ENCODE data around the gene GPR32. TPM values are rescaled to one million over a fixed set of nuclear protein-coding genes. Genes with fewer than 3 reads are reported as not detected.

Gene GPR32
- total and polyA plus RNA-seq, 2 experiments from 2014 or later = not detected

DNA sequence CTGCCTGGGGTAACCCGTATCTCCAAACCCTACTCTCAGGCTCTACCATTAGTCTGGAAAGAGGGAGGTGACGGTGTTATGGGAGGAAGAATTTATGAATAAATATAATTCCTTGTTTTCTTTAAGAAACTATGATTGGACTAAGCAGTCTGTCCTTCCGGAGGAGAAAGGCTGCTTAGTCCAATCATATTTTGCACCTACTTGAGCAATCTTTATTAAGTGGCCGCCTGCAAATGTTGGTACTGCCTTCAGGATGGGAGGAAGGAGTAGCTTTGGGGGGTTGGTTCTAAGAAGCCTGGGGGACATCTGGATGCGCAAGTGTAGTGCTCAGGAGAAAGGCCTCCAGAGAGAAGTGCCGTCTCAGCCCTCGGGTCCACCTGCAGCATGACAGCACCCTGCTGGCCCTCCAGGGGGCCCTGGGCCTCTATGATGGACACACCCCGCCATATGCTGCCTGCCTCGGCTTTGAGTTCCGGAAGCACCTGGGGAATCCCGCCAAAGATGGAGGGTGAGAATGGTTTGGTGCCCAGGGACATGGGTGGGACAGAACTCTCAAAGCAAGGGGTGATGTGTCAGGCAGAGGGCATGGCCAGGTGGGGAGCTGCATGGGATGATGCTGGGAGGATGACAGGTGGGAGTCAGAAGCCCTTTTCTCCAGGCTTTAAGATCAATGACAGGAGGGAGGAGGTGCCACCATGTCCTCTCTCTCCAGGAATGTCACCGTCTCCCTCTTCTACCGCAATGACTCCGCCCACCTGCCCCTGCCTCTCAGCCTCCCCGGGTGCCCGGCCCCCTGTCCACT lies 24.0 kb downstream of the GPR32 start:
- H3K79me2 ChIP-seq (ENCODE audit: insufficient read depth) = no peaks in the 10 kb centered on the region
- H3K9me3 ChIP-seq (ENCODE audit: low read depth) = no peaks in the 10 kb centered on the region
- H3K9ac ChIP-seq = no peak overlapping the region
- in situ Hi-C loops (cut with MboI) = loop anchor here (25.0 kb wide), 1 partner anchor 432 kb away; the partner anchor contains the start of gene NAPSA
- no peaks in the 10 kb centered on the region for H3K27me3 ChIP-seq (replicated peaks; ENCODE audit: insufficient read depth)
- H3F3A ChIP-seq (ENCODE audit: insufficient read depth) = no peaks in the 10 kb centered on the region
- H3K27ac ChIP-seq = no peak overlapping the region
- H4K20me1 ChIP-seq (ENCODE audit: insufficient read depth) = no peaks in the 10 kb centered on the region
- TF ChIP-seq EZH2 (IDR thresholded peaks at IDR 0.05; ENCODE audit: insufficient read depth, poor library complexity, severe bottlenecking) = no peak
- no peak for TF ChIP-seq EZH2phosphoT487 (IDR thresholded peaks at IDR 0.05; ENCODE audit: insufficient read depth, low read depth)
- WGBS, 2 experiments (ENCODE audit: low coverage in 1 of 2, low lambda C conversion rate in 2 of 2, missing lambda C conversion rate in 2 of 2) = 9 to 15% methylated on average over 12 to 16 of the region's 16 CpGs
- H3K9me2 ChIP-seq (ENCODE audit: insufficient read depth) = no peaks in the 10 kb centered on the region
- H3K4me2 ChIP-seq (ENCODE audit: unreplicated experiment) = no peak overlapping the region
- peak; percentile 22 for DNase-seq
- no peak overlapping the region for H3K4me3 ChIP-seq
- no peaks in the 10 kb centered on the region; the same call in 1 of the 2 replicates for H3K36me3 ChIP-seq (ENCODE audit: low read depth)
- no peaks in the 10 kb centered on the region for H3K4me1 ChIP-seq (ENCODE audit: insufficient read depth)
- H2AFZ ChIP-seq = no peak overlapping the region

DNA sequence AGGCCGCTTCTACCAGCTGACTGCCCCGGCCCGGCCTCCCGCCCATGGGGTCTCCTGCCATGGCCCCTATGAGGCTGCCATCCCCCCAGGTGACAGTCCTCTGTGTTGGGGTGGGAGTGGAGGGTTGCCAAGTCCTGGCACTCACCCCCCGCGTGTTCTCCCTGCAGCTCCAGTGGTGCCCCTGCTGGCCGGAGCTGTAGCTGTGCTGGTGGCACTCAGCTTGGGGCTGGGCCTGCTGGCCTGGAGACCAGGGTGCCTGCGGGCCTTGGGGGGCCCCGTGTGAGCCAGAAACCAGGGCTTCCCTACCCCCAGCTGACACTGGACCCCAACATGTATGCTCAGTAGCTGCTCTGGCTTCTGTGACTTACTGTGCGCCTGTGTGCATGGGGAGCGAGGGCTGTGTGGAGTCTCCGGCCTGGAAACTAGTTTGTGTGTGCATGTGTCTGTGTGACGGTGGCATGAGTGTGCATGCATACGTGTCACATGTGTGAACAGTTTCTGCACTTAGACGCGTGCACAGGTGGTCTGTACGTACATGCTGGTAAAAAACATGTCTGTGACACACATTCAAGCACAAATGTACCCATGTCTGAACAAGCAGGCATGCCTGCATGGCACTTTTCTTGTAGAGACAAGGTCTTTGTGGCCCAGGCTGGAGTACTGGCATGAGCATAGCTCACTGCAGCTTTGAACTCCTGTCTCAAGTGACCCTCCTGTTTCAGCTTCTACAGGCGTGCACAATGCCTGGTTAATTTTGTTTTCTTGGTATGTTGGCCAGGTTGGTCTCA lies 24.8 kb downstream of the GPR32 start:
- Histone ChIP-seq H3K9me3 (ENCODE audit: low read depth) (no peaks in the 10 kb centered on the region), H3K4me2 (ENCODE audit: unreplicated experiment) (no peak overlapping the region), H3F3A (ENCODE audit: insufficient read depth) (no peaks in the 10 kb centered on the region), H3K4me1 (ENCODE audit: insufficient read depth) (no peaks in the 10 kb centered on the region), H3K27ac (no peak overlapping the region), H3K9ac (no peak overlapping the region), H3K4me3 (no peak overlapping the region), H3K9me2 (ENCODE audit: insufficient read depth) (no peaks in the 10 kb centered on the region), H3K27me3 (replicated peaks; ENCODE audit: insufficient read depth) (no peaks in the 10 kb centered on the region), H4K20me1 (ENCODE audit: insufficient read depth) (no peaks in the 10 kb centered on the region), H2AFZ (no peak overlapping the region), H3K36me3 (ENCODE audit: low read depth) (no peaks in the 10 kb centered on the region; the same call in 1 of the 2 replicates), H3K79me2 (ENCODE audit: insufficient read depth) (peaks cover 7% of the 10 kb centered on the region; the same call in 1 of the 2 replicates)
- TF ChIP-seq EZH2phosphoT487 (IDR thresholded peaks at IDR 0.05; ENCODE audit: insufficient read depth, low read depth) (no peak), EZH2 (IDR thresholded peaks at IDR 0.05; ENCODE audit: insufficient read depth, poor library complexity, severe bottlenecking) (no peak)
- WGBS, 2 experiments (ENCODE audit: low coverage in 1 of 2, low lambda C conversion rate in 2 of 2, missing lambda C conversion rate in 2 of 2) = 35 to 36% methylated on average over 15 to 16 of the region's 18 CpGs
- peak; percentile 34 for DNase-seq
- in situ Hi-C loops (cut with MboI) = loop anchor here (25.0 kb wide), 1 partner anchor 433 kb away; the partner anchor contains the start of gene NAPSA

DNA sequence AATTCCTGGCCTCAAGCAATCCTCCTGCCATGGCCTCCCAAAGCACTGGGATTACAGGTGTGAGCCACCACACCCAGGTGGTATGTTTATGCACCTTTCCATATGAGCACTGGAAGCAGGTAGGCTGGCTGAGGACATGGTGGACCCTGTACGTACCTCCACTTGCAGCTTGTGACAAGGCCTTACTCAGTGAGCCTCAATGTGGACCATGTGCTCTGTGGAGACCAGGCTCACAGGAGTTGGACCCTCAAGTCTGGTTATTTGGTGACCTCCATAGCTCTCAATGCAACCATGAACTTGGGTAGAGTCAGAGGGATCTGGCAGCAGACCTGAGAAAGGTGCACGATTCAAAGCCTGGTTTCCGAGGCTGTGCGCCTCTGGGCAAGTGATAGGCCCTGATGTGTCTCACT lies 25.4 kb downstream of the GPR32 start:
- H2AFZ ChIP-seq = no peak overlapping the region
- no peak overlapping the region for H3K4me2 ChIP-seq (ENCODE audit: unreplicated experiment)
- no peaks in the 10 kb centered on the region for H4K20me1 ChIP-seq (ENCODE audit: insufficient read depth)
- WGBS, 2 experiments (ENCODE audit: low coverage in 1 of 2, low lambda C conversion rate in 2 of 2, missing lambda C conversion rate in 2 of 2) = 73 to 74% methylated on average over 4 of the region's 4 CpGs
- no peak for DNase-seq
- H3K4me3 ChIP-seq = no peak overlapping the region
- TF ChIP-seq EZH2phosphoT487 (IDR thresholded peaks at IDR 0.05; ENCODE audit: insufficient read depth, low read depth) = no peak
- no peak for TF ChIP-seq EZH2 (IDR thresholded peaks at IDR 0.05; ENCODE audit: insufficient read depth, poor library complexity, severe bottlenecking)
- H3K9me2 ChIP-seq (ENCODE audit: insufficient read depth) = no peaks in the 10 kb centered on the region
- H3K9ac ChIP-seq = no peak overlapping the region
- no peak overlapping the region for H3K27ac ChIP-seq
- in situ Hi-C loops (cut with MboI) = loop anchor here (25.0 kb wide), 1 partner anchor 433 kb away; the partner anchor contains the start of gene NAPSA
- H3K79me2 ChIP-seq (ENCODE audit: insufficient read depth) = peaks cover 9% of the 10 kb centered on the region; the same call in 1 of the 2 replicates
- no peaks in the 10 kb centered on the region for H3K27me3 ChIP-seq (replicated peaks; ENCODE audit: insufficient read depth)
- H3K4me1 ChIP-seq (ENCODE audit: insufficient read depth) = no peaks in the 10 kb centered on the region
- no peaks in the 10 kb centered on the region; the same call in 1 of the 2 replicates for H3K36me3 ChIP-seq (ENCODE audit: low read depth)
- no peaks in the 10 kb centered on the region for H3K9me3 ChIP-seq (ENCODE audit: low read depth)
- no peaks in the 10 kb centered on the region for H3F3A ChIP-seq (ENCODE audit: insufficient read depth)

DNA sequence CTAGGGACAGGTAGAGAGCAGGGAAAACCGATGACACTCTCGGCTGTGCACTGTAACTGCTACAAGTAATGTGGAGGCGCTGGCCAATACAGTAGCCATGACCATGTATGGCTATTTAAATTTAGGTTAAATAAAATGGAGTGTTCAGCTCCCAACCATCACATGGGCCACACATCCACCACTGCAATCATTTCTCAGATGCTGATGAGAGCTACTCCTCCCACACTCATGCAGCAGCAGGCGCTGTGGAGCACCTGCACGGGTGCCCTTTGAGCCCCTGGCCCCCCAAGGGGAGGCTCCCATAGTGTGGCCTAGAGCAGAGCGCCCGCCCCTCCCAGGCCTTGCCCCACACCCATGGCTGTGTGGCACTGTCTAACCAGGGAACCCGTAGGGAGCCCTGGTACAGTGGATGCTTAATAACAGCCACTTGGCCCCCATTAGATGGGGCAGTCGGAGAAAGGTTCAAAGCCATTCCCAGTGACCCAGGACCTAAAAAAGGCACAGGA lies 25.9 kb downstream of the GPR32 start:
- Histone ChIP-seq H3K4me2 (ENCODE audit: unreplicated experiment) (no peak overlapping the region), H3K4me1 (ENCODE audit: insufficient read depth) (no peaks in the 10 kb centered on the region), H3K9me3 (ENCODE audit: low read depth) (no peaks in the 10 kb centered on the region), H2AFZ (no peak overlapping the region), H3K4me3 (no peak overlapping the region), H3K79me2 (ENCODE audit: insufficient read depth) (peaks cover 14% of the 10 kb centered on the region; the same call in 1 of the 2 replicates), H4K20me1 (ENCODE audit: insufficient read depth) (no peaks in the 10 kb centered on the region), H3K27me3 (replicated peaks; ENCODE audit: insufficient read depth) (no peaks in the 10 kb centered on the region), H3K9me2 (ENCODE audit: insufficient read depth) (no peaks in the 10 kb centered on the region), H3F3A (ENCODE audit: insufficient read depth) (no peaks in the 10 kb centered on the region), H3K9ac (no peak overlapping the region), H3K36me3 (ENCODE audit: low read depth) (peaks cover 5% of the 10 kb centered on the region; the same call in 1 of the 2 replicates), H3K27ac (no peak overlapping the region)
- no peak for DNase-seq
- TF ChIP-seq EZH2phosphoT487 (IDR thresholded peaks at IDR 0.05; ENCODE audit: insufficient read depth, low read depth) = no peak
- no peak for TF ChIP-seq EZH2 (IDR thresholded peaks at IDR 0.05; ENCODE audit: insufficient read depth, poor library complexity, severe bottlenecking)
- 66 to 72% methylated on average over 6 to 9 of the region's 9 CpGs for WGBS, 2 experiments (ENCODE audit: low coverage in 1 of 2, low lambda C conversion rate in 2 of 2, missing lambda C conversion rate in 2 of 2)
- in situ Hi-C loops (cut with MboI) = loop anchor here (25.0 kb wide), 1 partner anchor 434 kb away; the partner anchor contains the start of gene NAPSA
